ENCODE measurements around the gene OR1C1. TPM values are rescaled to one million over a fixed set of nuclear protein-coding genes. Genes with fewer than 3 reads are reported as not detected.
"Not testable (repeated sequence)": the region's sequence is repeated elsewhere in the genome, so short reads cannot be mapped to it uniquely, and the experiment has no call there.

Gene OR1C1
- total RNA-seq, 2 experiments from 2014 or later, result not detected

- Mint-ChIP-seq H3K27ac (no peak within 1 kb of the TSS), H3K27me3 (ENCODE audit: low read depth) (no peaks in the 10 kb centered on the region), H3K9me3 (ENCODE audit: insufficient read depth) (no peaks in the 10 kb centered on the region), H3K36me3 (ENCODE audit: low read depth) (no peaks in the 10 kb centered on the region), H3K4me3 (no peak within 1 kb of the TSS), H3K4me1 (ENCODE audit: low read depth) (no peaks in the 10 kb centered on the region)
- CTCF ChIA-PET, result no interaction called here
- no peak for DNase-seq
- ATAC-seq, result no peak
- POLR2A ChIA-PET, result no interaction called here
These were observed 43.8 kb downstream of the OR1C1 start, which contains the start of gene OR6F1 for GRCh38 chr1:247716546-247716945. Gene OR6F1, minus strand, starts transcription at chr1:247716646. Its CDS starts 3,891 bp downstream, at chr1:247712755.

- Mint-ChIP-seq H3K4me1 (ENCODE audit: low read depth) (no peaks in the 10 kb centered on the region), H3K9me3 (ENCODE audit: insufficient read depth) (no peaks in the 10 kb centered on the region), H3K4me3 (no peak overlapping the region), H3K36me3 (ENCODE audit: low read depth) (no peaks in the 10 kb centered on the region), H3K27ac (no peak overlapping the region), H3K27me3 (ENCODE audit: low read depth) (no peaks in the 10 kb centered on the region)
- ATAC-seq (no peak), DNase-seq (no peak)
- ChIA-PET POLR2A (no interaction called here), CTCF (no interaction called here)
These were observed 46.6 kb downstream of the OR1C1 start for GRCh38 chr1:247713753-247714152.

- ATAC-seq; H3K36me3 Mint-ChIP-seq (ENCODE audit: low read depth); H3K27ac Mint-ChIP-seq; H3K27me3 Mint-ChIP-seq (ENCODE audit: low read depth); DNase-seq; POLR2A ChIA-PET; CTCF ChIA-PET; H3K9me3 Mint-ChIP-seq (ENCODE audit: insufficient read depth); H3K4me1 Mint-ChIP-seq (ENCODE audit: low read depth); H3K4me3 Mint-ChIP-seq: not testable (repeated sequence)
These were observed 49.7 kb downstream of the OR1C1 start for GRCh38 chr1:247710681-247711080.

Other genes with a start within 250 kb of the OR1C1 start
- gene OR2C3, start 224.1 kb downstream of the OR1C1 start, total RNA-seq, result not detected
- not detected for gene GCSAML, start 211.4 kb downstream of the OR1C1 start, total RNA-seq
- gene OR2G2, start 172.2 kb downstream of the OR1C1 start, total RNA-seq, result not detected
- gene OR2G3, start 155.0 kb downstream of the OR1C1 start, total RNA-seq, result not detected
- gene OR13G1, start 80.8 kb downstream of the OR1C1 start, total RNA-seq, result not detected
- not detected for gene OR6F1, start 43.9 kb downstream of the OR1C1 start, total RNA-seq
- gene OR14K1, start 21.9 kb downstream of the OR1C1 start, total RNA-seq, result not detected
- not detected for gene OR14A2, start 12.4 kb downstream of the OR1C1 start, total RNA-seq
- not detected for gene OR14A16, start 63.6 kb upstream of the OR1C1 start, total RNA-seq
- not detected for gene OR11L1, start 81.3 kb upstream of the OR1C1 start, total RNA-seq
- under 1 TPM; 0.21 to 0.74 TPM for gene TRIM58, start 96.6 kb upstream of the OR1C1 start, total RNA-seq
- not detected for gene OR2W3, start 135.0 kb upstream of the OR1C1 start, total RNA-seq
- not detected for gene OR2T8, start 159.7 kb upstream of the OR1C1 start, total RNA-seq
- not detected for gene OR2AJ1, start 164.3 kb upstream of the OR1C1 start, total RNA-seq
- under 1 TPM in 1 of 2 experiments, not detected in 1; 0.29 TPM for gene OR2L8, start 188.3 kb upstream of the OR1C1 start, total RNA-seq
- gene OR2AK2, start 204.7 kb upstream of the OR1C1 start, total RNA-seq, result not detected